HG03139 (cell line): ENCODE data around the gene BRDT.

ENCODE experiments used
- ATAC-seq: cut with Tn5 transposase; IDR thresholded peaks from one replicate; pipeline ENCODE4 v1.9.1; 2021; ENCODE audit not compliant: unreplicated experiment

The BRDT gene

GRCh38 chr1:91949356-91949699 lies at the start of gene BRDT:
BRDT (plus strand) TSS chr1:91949401; CDS start chr1:91962755, 13,354 bp downstream.
- ATAC-seq = no peak

GRCh38 chr1:91900562-91900961 lies 48.6 kb upstream of the BRDT start:
- no peak for ATAC-seq

DNA sequence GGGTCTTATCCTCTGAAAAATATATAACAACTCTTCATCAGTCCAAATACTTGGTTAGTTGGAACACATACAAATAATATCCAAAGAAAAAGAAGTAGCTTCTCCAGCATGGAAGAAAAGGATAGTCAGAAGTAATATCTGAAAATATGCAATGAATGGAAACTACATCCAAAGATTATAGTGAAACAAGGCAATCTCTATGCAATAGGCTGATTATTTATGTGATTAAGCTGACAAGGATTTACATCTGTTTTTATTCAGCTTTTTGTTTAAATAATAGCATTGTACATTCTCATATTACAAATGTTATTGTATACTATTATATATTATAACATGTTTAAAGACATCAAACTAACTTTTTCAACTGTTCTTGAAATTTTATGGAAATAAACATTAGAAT lies 48.0 kb upstream of the BRDT start:
- no peak for ATAC-seq

DNA sequence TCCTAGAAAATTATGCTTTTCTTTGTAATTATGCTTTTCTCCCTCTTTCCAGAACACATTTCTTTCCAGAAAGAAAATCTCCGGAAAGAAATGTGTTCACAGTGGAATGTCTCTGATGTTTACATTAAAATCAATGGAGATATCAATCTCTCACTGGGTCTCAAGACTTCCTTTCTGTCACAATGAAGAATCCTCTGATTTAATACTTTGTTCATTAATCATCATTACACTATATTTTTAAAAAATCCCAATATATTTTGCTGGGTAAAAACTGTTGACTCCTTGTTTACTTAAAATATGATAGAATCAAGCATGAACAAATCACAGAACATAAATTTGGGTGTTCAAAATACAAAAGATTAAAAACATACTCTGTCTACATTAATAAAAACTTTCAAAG lies 36.9 kb upstream of the BRDT start:
- no peak for ATAC-seq

DNA sequence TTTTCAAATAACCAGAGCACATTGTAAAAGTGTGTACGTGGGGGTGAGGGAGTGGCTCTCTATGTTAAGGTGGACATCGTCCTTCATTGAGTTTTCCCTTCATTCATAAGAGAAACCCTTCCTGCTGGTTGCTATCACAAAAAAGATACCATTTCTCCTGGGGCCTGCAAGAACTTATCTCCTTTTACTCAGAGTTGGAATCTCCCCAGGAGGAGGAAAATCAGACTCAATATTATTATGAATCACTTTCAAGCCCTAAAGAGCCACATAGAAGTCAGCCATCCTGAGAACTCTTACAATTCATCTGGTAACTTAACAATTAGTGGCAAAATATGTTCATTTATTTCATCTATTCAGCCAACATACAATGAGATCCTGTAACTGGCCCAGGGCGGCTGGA lies 36.2 kb upstream of the BRDT start:
- no peak for ATAC-seq

DNA sequence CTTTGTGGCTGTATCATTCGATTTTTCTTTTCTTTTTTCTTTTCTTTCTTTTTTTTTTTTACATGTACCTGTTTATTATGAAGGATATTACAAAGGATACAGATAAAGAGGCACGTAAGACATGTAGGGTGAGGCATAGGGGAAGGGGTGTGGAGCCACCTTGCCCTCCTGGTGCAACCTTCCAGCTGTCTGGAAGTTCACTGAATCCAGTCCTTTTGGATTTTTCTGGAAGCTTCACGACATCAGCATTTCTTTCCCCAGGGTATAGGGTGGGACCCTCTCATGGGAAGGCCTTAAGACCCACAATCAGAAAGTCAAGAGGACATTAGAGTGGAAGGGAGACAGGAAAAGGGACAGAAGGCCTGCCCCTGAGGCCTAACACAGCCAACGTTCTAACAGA lies 33.2 kb upstream of the BRDT start:
- ATAC-seq = no peak

DNA sequence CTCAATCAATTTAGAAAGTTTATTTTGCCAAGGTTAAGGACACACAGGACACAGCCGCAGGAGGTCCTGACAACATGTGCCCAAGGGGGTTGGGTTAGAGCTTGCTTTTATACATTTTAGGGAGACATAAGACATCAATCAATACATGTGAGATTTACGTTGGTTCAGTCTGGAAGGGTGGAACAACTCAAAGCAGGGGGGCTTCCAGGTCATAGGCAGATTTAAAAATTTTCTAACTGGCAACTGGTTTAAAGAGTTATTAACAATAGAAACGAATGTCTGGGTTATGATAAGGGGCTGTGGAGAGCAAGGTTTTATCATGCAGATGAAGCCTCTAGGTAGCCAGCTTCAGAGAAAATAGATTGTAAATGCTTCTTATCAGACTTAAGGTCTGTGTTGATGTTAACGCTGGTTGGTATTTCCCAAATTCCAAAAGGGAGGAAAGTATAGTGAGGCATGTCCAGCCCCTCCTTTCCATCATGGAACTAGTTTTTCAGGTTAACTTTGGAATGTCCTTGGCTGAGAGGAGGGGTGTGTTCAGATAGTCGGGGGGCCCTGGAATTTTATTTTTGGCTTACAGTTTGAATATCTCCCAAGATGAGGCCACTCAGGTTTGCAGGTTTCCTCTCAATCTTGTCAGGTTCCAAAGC lies 32.3 kb upstream of the BRDT start:
- ATAC-seq = no peak

DNA sequence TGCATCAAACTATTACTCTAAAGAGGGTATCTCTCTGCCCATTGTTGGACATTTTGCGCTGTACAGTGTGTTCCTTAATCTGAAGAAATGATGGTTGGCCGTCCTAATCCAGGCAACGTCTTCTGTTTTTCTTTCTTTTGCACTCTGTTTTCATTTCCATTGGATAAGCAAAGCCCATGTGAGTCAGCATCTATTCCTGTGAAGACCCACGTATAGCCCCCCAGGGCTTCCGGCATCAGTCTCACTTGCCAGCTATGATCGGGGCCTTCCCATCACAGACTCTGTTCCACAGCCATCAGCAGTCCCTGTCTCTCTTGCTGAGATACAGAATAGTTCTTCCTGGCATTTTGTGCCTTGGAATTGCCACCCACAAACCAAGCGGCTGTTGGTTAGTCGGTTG lies 29.2 kb upstream of the BRDT start:
- no peak for ATAC-seq

GRCh38 chr1:91924146-91924545 lies 25.1 kb upstream of the BRDT start:
- no peak for ATAC-seq

DNA sequence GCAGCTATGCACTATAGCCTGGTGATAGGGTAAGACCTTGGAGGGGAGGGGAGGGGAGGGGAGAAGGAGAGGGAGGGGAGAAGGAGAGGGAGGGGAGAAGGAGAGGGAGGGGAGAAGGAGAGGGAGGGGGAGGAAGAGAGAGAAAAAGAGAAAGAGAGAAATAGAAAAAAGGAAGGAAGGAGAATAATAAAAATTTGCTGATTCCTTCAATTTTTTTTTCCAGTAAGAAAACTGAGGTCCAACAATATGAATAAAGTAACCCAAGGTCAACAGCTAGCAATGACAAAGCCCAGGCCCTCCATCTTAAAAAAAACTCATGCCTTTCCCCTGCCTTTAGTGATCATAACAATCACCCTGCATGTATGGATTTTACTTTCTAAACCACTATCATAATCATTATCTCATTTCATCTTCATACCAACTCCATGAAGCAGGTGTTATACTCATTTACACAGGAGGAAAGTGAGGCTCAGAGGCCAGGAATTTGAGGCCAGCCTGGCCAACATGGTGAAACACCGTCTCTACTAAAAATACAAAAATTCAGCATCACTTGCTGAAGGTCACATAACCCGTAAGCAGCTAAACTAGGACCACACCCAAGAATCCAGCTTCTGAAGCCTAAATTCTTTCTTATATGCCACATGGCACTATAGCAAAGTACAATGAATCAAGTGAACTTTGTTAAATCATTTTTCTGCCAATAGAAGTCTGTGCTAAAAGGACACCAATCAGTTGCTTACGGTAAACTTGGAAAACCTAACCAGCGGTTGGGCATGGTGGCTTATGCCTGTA lies 23.4 kb upstream of the BRDT start:
- no peak for ATAC-seq

GRCh38 chr1:91928026-91928425 lies 21.2 kb upstream of the BRDT start:
- ATAC-seq = no peak

DNA sequence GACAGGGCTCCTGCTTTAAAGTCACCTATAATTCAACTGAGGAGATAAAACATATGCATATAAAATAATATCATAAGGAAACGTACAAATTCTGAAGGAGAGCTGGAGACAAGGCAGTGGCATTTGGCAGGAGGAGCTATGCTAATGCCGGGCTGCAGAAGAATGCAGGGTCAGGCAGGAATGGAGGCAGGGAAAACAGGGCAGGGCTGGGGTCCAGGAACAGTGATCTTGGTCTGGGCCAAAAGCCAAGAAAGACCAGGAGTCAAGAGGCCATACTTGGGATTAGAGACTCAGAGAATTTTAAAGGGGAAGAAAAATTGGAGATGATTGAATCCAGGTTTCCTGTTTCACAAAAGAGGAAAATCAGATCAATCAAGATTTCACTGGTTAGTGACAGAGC lies 20.0 kb upstream of the BRDT start:
- ATAC-seq = no peak

DNA sequence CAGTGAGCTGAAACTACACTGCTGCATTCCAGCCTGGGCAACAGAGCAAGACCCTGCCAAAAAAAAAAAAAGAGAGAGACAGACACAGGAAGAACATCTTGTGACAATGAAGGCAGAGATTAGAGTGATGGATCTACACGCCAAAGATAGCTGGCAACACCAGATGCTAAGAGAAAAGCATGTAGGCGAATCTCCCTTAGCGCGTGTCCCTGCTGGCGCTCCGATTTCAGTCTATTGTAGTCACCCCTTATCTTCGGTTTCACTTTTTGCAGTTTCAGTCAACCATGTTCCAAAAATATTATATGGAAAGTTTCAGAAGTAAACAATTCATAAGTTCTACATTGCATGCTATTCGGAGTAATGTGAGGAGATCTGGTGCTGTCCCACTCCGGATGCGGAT lies 11.6 kb upstream of the BRDT start:
- ATAC-seq = no peak

DNA sequence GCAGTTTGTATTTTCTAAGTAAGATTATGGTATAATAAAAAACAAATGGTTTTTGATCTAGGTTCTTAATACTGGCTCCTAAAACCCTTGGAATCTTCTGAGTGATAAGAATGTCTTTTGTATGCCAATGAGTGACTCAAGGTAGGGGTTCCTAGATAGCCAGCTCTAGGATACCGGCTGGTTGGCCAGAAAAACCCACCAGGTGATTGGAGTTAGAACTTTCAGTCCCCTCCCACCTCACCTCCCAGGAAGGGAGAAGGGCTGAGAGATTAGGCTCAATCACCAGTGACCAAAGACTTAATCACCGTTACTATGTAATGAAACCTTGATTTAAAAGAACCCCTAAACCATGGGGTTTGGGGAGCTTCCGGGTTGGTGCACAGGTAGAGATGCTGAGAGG lies 8.7 kb upstream of the BRDT start:
- no peak for ATAC-seq

DNA sequence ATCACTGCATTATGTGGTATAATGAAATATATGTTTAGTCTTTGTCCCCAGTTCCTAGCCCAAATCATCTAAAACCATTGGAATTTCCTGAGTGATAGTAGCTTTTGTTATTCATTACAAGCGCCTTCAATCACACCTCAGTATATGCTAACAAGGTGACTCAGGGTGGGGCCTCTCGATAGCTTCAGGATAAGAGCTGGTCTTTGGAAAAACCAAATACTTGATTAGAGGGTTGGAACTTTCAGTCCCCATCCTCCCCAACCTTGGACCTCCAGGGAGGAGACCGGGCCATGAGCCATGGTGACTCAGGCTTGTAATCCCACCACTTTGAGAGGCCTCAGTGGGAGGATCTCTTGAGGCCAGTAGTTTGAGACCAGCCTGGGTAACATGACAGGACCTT lies 5.1 kb upstream of the BRDT start:
- ATAC-seq = no peak

DNA sequence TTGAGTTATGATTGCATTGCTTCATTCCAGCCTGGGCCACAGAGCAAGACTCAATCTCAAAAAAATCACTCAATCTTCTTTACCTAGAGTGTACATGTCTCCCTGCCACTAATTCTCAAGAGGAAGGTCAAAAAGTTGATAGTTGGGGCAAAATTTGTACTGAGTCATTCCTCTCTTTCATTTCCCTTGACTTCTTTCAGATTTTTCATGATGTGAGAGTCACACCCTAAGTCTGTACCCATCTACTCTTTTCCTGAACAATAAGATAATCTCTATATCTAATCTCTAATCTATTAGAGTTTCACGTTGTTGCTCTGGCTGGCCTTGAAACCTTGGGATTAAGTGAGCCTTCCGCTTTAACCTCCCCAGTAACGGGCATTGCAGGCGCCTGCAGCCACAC lies 1.1 kb upstream of the BRDT start:
- ATAC-seq = no peak

DNA sequence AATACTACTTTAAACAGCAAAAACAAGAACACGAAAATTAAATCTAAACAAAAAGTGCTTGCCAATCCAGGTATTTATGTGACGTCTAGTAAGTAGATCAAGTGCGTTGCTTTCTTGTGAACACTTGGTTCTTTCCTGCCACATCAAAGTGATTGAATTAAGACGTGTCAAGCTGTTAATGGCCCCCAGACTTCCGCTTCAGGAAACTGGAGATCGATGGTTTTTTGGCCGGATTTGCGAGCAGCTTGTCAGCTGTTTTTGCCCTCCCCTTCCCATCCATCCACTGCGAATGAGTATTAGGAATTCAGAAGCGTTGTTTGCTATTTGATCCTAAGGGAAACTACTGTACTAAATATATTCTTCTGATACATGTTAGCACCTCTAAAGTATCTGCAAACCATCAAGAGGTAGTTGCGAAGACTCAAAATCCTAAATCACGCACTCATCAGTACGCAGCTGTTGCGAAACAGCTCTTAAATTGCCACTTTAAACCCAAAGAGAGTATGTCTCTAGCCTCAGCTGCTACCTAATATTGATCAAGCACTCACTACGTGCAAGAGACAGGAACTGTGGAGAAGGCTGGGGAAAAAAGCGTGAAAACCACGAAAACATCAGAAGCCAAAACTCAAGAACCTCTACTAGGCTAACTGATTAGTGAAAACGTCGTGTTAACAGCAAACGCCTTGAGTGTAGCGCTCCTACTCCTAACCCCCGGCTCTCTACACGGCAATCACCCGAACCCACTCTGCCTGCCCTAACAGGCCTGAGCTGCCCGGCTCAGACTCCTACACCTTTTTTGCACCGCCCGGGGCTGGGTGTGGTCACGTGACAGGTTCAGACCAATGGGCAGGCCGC lies 473 bp upstream of the BRDT start:
- ATAC-seq = no peak

DNA sequence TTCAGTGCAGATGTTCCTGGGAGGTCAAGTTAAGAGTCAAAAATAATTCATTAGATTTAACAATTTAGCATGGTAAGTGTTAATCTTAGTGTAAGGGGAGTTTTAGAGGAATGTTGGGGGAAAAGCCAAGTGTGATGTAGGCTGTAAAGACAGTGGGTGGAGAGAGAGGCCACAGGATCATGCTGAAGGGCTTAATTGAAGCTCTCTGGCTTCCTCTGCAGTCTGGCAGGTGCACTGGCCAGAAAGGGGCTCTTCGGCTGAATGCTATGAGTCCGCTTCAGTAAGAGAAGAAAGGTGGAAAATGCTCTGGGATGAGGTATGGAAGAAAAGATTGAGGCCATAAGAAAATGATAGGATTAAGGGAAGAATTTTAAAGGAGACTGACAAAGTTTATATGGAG lies 3.0 kb downstream of the BRDT start:
- no peak for ATAC-seq

DNA sequence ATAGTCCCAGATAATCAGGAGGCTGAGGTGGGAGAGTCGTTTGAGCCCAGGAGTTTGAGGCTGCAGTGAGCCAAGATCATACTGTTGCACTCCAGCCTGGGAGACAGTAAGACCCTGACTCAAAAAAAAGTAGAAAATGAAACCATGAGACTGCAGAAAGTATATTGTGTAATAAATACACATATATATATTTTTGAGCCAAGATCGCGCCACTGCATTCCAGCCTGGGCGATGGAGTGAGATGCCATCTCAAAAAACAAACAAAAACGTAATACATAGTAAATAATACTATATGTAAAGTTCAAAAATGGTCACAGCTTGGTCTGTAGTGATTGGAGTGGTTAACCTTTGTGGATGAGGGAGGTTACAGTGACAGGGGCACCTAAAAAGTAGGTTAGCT lies 9.7 kb downstream of the BRDT start:
- ATAC-seq = no peak

GRCh38 chr1:91968334-91968733 lies 19.1 kb downstream of the BRDT start:
- no peak for ATAC-seq

DNA sequence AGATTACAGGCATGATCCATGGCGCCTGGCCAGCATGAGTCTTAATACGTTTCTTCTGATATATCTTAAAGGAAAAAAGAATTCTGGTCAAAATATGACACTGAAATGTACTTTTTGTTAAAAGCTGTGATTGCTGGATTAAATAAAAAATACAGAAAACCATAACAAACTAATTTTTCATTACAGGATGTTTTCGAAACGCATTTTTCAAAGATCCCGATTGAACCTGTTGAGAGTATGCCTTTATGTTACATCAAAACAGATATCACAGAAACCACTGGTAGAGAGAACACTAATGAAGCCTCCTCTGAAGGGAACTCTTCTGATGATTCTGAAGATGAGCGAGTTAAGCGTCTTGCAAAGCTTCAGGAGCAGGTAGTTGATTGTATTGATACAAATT lies 30.2 kb downstream of the BRDT start:
- no peak for ATAC-seq

- ATAC-seq = no peak
Measured at GRCh38 chr1:91980663-91981062, 31.5 kb downstream of the BRDT start.
